Effector memory CD4-positive, alpha-beta T cell (primary cell): Measurements from ENCODE around the gene GPHN.

Experiments
- DNase-seq, 3 donors: peaks; one replicate each; pipeline ENCODE4 v3.0.0-alpha.2; 2020
- H3K27ac ChIP-seq: 2 replicates; pipeline ENCODE4 v1.7.0; 2013; ENCODE audit warnings: mild to moderate bottlenecking, low read length, moderate library complexity; ENCODE audit not compliant: insufficient read depth, poor library complexity, severe bottlenecking
- H3K27me3 ChIP-seq: replicated peaks from 2 replicates; pipeline ENCODE4 v1.7.0; 2013; ENCODE audit warnings: mild to moderate bottlenecking, low read length; ENCODE audit not compliant: insufficient read depth, control insufficient read depth, poor library complexity, severe bottlenecking
- H3K36me3 ChIP-seq: 2 replicates; pipeline ENCODE4 v1.7.0; 2013; ENCODE audit warnings: mild to moderate bottlenecking, low read length, moderate library complexity; ENCODE audit not compliant: control insufficient read depth, insufficient read depth
- H3K4me1 ChIP-seq: 2 replicates; pipeline ENCODE4 v1.7.0; 2013; ENCODE audit warnings: low read length, mild to moderate bottlenecking; ENCODE audit not compliant: control insufficient read depth, insufficient read depth, poor library complexity, severe bottlenecking
- H3K4me3 ChIP-seq: 2 replicates; pipeline ENCODE4 v1.7.0; 2013; ENCODE audit warnings: low read length, low read depth, mild to moderate bottlenecking; ENCODE audit not compliant: insufficient read depth, poor library complexity, severe bottlenecking
- H3K9me3 ChIP-seq: 2 replicates; pipeline ENCODE4 v1.7.0; 2013; ENCODE audit warnings: mild to moderate bottlenecking, low read length, moderate library complexity; ENCODE audit not compliant: control insufficient read depth
- total RNA-seq, 3 donors: gene quantifications; one replicate each; lab custom pipeline; 2026; lab: John Stamatoyannopoulos, UW

Gene GPHN
- total RNA-seq = 12.6 to 24.4 (median 17.8) reads per million in 3 donors

DNA sequence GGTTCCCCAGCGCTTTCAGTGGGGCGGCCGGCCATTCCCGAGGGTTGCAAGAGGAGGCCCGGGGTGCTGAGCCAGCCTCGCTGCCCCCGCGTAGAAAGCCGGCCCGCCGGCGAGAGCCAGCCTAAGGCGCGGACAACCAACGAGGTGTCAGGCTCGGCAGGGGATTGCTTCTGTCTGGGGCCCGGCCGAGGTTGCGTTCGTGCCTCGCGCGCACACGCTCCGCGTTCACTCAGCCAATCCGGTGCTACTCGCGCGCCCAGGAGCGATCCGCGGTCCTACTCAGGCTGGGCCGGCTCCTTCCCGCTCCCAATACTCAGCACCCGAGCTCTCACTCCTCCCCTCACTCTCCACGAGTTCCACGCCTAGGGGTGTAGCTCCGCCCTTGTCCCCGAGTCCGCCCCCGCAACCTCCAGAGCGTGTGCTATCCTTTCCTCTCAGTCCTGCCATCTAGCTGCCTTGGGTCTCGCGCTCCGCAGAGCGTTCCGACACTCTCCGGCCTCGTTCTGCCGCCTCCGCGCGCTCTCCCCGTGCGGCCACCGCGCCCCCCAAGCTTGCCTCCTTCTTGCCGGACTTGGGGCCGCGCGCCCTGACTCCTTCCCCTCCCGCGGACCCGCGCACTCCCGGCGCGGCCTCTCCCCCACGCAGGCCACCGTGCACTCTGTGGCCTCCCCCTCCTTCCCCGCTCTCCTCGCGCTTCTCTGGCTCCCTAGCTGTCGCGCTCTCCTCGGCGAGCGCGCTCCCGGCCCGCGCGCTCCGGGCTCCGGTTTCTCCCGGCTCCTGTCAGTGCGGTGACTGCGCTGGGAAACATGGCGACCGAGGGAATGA, at the start of gene GPHN:
GPHN (plus strand) TSS at position 426 of the 825 bp plus-strand sequence.
- peak; percentile 73 to 82 (median 80) for DNase-seq
- H3K4me1 ChIP-seq = peaks cover 7% of the 10 kb centered on the region
- no peaks in the 10 kb centered on the region for H3K27me3 ChIP-seq
- H3K36me3 ChIP-seq = no peaks in the 10 kb centered on the region
- peak within 1 kb of the TSS; percentile 90 for H3K4me3 ChIP-seq
- H3K27ac ChIP-seq = peak within 1 kb of the TSS; percentile 63
- no peaks in the 10 kb centered on the region for H3K9me3 ChIP-seq

- no peak for DNase-seq
- no peaks in the 10 kb centered on the region for H3K9me3 ChIP-seq
- H3K36me3 ChIP-seq = no peaks in the 10 kb centered on the region
- no peak overlapping the region for H3K4me3 ChIP-seq
- H3K27ac ChIP-seq = no peak overlapping the region
- no peaks in the 10 kb centered on the region for H3K27me3 ChIP-seq
- no peaks in the 10 kb centered on the region for H3K4me1 ChIP-seq
Observed at GRCh38 chr14:66459603-66460002, 48.3 kb upstream of the GPHN start.

- no peaks in the 10 kb centered on the region for H3K9me3 ChIP-seq
- no peaks in the 10 kb centered on the region for H3K27me3 ChIP-seq
- no peak overlapping the region for H3K4me3 ChIP-seq
- H3K27ac ChIP-seq = no peak overlapping the region
- H3K4me1 ChIP-seq = no peaks in the 10 kb centered on the region
- no peak for DNase-seq
- H3K36me3 ChIP-seq = no peaks in the 10 kb centered on the region
Observed at GRCh38 chr14:66464261-66464660, 43.7 kb upstream of the GPHN start.

DNA sequence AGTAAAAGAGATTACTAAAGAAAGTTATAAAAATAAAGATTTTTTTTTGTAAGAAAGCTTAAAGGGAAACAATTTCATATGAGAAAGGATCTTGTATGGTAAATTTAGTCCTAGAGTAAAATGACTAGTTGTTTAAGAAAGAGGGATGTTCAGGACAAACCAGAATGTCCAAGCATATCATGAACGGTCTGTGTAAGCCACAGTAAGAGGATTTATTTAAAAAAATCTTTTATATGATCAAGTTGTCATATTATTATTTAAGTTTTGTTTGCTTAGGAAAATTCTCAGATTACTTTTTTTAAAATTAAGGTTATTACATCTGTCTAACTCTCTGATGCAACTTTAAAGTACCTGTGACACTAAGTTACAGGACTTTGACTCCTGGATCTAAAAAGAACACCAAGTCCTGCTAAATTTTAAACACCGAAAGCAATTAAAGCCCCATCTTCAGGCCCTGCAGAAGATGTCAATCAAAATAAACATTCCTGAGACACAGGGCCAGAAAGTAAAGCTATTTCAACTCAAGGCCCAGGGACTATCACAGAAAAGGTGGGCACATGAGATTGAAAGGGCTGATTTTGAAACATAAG, 39.1 kb upstream of the GPHN start:
- no peak overlapping the region for H3K4me3 ChIP-seq
- DNase-seq = no peak
- H3K36me3 ChIP-seq = no peaks in the 10 kb centered on the region
- no peaks in the 10 kb centered on the region for H3K9me3 ChIP-seq
- no peaks in the 10 kb centered on the region for H3K4me1 ChIP-seq
- no peaks in the 10 kb centered on the region for H3K27me3 ChIP-seq
- H3K27ac ChIP-seq = no peak overlapping the region

GRCh38 chr14:66471584-66471983, 36.4 kb upstream of the GPHN start:
- no peak overlapping the region for H3K27ac ChIP-seq
- DNase-seq = no peak
- H3K4me1 ChIP-seq = no peaks in the 10 kb centered on the region
- H3K36me3 ChIP-seq = no peaks in the 10 kb centered on the region
- H3K9me3 ChIP-seq = no peaks in the 10 kb centered on the region
- no peak overlapping the region for H3K4me3 ChIP-seq
- no peaks in the 10 kb centered on the region for H3K27me3 ChIP-seq

- Histone ChIP-seq H3K4me1 (no peaks in the 10 kb centered on the region), H3K9me3 (no peaks in the 10 kb centered on the region), H3K27ac (no peak overlapping the region), H3K36me3 (no peaks in the 10 kb centered on the region), H3K4me3 (no peak overlapping the region), H3K27me3 (no peaks in the 10 kb centered on the region)
- DNase-seq = no peak
Observed at GRCh38 chr14:66472251-66472650, 35.7 kb upstream of the GPHN start.

GRCh38 chr14:66473223-66473622, 34.7 kb upstream of the GPHN start:
- no peak overlapping the region for H3K4me3 ChIP-seq

DNA sequence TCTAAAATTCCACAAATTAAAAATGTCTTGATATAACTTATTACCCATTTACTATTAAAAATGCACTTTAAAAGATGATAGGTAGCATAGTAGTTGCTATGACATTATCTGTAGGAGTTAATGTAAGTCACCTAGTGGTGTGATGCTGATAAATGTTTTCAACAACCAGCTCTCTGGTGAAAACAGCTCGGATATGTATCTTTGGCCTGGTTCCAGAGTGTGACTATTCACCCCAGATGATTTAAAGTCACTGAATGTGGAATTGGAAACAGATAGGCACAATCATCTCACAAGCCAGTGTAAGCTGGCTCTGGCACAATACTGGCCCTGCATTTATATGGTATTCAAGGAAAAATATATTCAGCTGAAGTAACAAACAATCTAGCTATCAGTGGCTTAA, 31.0 kb upstream of the GPHN start:
- H3K9me3 ChIP-seq = no peaks in the 10 kb centered on the region
- H3K36me3 ChIP-seq = no peaks in the 10 kb centered on the region
- DNase-seq = no peak
- no peaks in the 10 kb centered on the region for H3K4me1 ChIP-seq
- H3K27ac ChIP-seq = no peak overlapping the region
- H3K27me3 ChIP-seq = no peaks in the 10 kb centered on the region
- H3K4me3 ChIP-seq = no peak overlapping the region

More at GRCh38 chr14:66473223-66473622, 34.7 kb upstream of the GPHN start:
- Histone ChIP-seq H3K4me1 (no peaks in the 10 kb centered on the region), H3K27me3 (no peaks in the 10 kb centered on the region), H3K27ac (no peak overlapping the region), H3K9me3 (no peaks in the 10 kb centered on the region), H3K36me3 (no peaks in the 10 kb centered on the region)
- no peak for DNase-seq

DNA sequence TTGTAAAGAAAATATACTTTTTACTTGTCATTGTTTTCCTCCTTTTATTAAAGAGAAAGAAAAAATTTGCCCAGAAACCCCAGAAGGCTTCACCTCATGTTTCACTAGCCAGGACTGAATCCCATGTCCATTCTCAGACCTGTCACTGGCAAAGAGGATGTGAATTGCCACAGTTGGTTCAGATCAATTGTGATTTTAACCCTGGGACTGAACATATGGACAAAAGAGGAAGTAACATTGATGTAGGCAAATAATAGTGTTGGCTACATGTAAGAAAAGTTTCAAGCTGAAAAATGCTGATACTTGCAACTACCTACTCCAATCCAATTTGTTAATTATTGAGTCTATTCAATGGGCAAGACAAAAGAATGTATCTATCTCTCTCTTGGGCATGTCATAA, 30.4 kb upstream of the GPHN start:
- H3K27me3 ChIP-seq = no peaks in the 10 kb centered on the region
- H3K4me3 ChIP-seq = no peak overlapping the region
- no peak overlapping the region for H3K27ac ChIP-seq
- H3K9me3 ChIP-seq = no peaks in the 10 kb centered on the region
- no peaks in the 10 kb centered on the region for H3K36me3 ChIP-seq
- H3K4me1 ChIP-seq = no peaks in the 10 kb centered on the region
- DNase-seq = no peak

DNA sequence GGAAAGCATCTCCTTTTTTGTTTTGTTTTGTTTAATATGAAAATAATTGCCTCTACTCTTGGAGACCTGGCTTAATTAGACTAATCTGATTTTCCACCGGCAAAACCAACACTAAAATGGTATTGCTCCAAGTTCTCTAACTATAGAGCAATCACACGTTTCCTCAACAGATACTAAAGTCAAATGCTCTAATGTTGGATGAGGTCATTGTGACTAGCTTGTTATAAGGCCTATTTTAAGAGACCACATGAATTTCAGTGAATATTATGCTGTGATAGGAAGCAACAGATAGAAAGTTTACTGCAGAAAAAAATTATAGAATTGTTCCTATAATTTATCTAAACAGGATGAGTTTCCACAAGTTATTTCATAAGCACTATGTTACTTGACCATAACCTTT, 25.1 kb upstream of the GPHN start:
- no peaks in the 10 kb centered on the region for H3K27me3 ChIP-seq
- no peak overlapping the region for H3K27ac ChIP-seq
- H3K9me3 ChIP-seq = no peaks in the 10 kb centered on the region
- no peaks in the 10 kb centered on the region for H3K4me1 ChIP-seq
- DNase-seq = no peak
- no peaks in the 10 kb centered on the region for H3K36me3 ChIP-seq
- H3K4me3 ChIP-seq = no peak overlapping the region
